Measurements from ENCODE around the gene PCDH15. TPM values are rescaled to one million over a fixed set of nuclear protein-coding genes. Genes with fewer than 3 reads are reported as not detected.

Gene PCDH15
- polyA plus RNA-seq, 1 of the 3 experiments (the other 2 are of a cell fraction): 0.03 TPM

DNA sequence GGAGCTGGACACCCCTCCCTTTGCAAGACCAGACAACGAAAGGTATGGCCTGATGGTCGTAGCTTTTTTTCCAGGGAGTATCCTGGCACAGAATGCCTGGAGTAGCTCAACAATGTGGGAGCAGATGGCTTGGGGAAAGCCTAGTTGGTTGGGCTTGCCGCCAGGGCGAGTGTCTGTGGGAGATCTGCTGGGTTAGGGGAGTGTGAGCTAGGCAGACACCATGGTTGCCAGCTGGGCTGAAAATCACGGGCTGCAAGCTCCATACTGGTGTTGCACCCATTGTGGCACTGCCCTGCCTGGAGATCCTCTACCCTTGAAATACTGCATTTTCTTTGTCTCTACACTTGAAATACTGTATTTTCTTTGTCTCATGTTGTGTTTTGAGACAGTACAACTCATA, 538.3 kb downstream of the PCDH15 start:
- no peaks in the 10 kb centered on the region for H3F3A ChIP-seq (replicated peaks; ENCODE audit: insufficient read depth)
- no peaks in the 10 kb centered on the region for H4K20me1 ChIP-seq (ENCODE audit: insufficient read depth)
- no peak for DNase-seq
- no peak overlapping the region for H3K4me3 ChIP-seq (ENCODE audit: low read depth in 2 of 2, low read length in 1 of 2)
- WGBS (ENCODE audit: low lambda C conversion rate): 34% methylated on average over 5 of the region's 5 CpGs
- TF ChIP-seq YY1 (IDR thresholded peaks at IDR 0.05; ENCODE audit: low read depth) (no peak), POLR2AphosphoS5 (IDR thresholded peaks at IDR 0.05; ENCODE audit: low read depth, low read length) (no peak), MXI1 (IDR thresholded peaks at IDR 0.05; ENCODE audit: low read depth, low read length) (no peak), RXRA (IDR thresholded peaks at IDR 0.05; ENCODE audit: borderline replicate concordance, low read depth) (no peak), MEF2A (IDR thresholded peaks at IDR 0.05; ENCODE audit: borderline replicate concordance, low read depth) (no peak), FOXM1 (IDR thresholded peaks at IDR 0.05; ENCODE audit: low read depth) (no peak), GABPA (IDR thresholded peaks at IDR 0.05; ENCODE audit: low read depth) (no peak), TEAD4 (IDR thresholded peaks at IDR 0.05; ENCODE audit: borderline replicate concordance, insufficient read depth) (no peak), EZH2phosphoT487 (IDR thresholded peaks at IDR 0.05; ENCODE audit: borderline replicate concordance, low read depth) (no peak), RFX5 (IDR thresholded peaks at IDR 0.05; ENCODE audit: low read length) (no peak), RCOR1 (IDR thresholded peaks at IDR 0.05; ENCODE audit: low read length) (no peak), EP300 (IDR thresholded peaks at IDR 0.05; ENCODE audit: borderline replicate concordance in 1 of 2, low read depth in 1 of 2, low read length in 1 of 2) (no peak), TAF1 (IDR thresholded peaks at IDR 0.05; ENCODE audit: borderline replicate concordance, low read depth, low read length) (no peak)
- TF ChIP-seq, protein P1, sequence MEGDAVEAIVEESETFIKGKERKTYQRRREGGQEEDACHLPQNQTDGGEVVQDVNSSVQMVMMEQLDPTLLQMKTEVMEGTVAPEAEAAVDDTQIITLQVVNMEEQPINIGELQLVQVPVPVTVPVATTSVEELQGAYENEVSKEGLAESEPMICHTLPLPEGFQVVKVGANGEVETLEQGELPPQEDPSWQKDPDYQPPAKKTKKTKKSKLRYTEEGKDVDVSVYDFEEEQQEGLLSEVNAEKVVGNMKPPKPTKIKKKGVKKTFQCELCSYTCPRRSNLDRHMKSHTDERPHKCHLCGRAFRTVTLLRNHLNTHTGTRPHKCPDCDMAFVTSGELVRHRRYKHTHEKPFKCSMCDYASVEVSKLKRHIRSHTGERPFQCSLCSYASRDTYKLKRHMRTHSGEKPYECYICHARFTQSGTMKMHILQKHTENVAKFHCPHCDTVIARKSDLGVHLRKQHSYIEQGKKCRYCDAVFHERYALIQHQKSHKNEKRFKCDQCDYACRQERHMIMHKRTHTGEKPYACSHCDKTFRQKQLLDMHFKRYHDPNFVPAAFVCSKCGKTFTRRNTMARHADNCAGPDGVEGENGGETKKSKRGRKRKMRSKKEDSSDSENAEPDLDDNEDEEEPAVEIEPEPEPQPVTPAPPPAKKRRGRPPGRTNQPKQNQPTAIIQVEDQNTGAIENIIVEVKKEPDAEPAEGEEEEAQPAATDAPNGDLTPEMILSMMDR (IDR thresholded peaks at IDR 0.05): no peak
- TF ChIP-seq, protein P2, sequence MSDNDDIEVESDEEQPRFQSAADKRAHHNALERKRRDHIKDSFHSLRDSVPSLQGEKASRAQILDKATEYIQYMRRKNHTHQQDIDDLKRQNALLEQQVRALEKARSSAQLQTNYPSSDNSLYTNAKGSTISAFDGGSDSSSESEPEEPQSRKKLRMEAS (IDR thresholded peaks at IDR 0.05; ENCODE audit: low read depth): no peak
- TF ChIP-seq, protein P3, sequence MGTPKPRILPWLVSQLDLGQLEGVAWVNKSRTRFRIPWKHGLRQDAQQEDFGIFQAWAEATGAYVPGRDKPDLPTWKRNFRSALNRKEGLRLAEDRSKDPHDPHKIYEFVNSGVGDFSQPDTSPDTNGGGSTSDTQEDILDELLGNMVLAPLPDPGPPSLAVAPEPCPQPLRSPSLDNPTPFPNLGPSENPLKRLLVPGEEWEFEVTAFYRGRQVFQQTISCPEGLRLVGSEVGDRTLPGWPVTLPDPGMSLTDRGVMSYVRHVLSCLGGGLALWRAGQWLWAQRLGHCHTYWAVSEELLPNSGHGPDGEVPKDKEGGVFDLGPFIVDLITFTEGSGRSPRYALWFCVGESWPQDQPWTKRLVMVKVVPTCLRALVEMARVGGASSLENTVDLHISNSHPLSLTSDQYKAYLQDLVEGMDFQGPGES (IDR thresholded peaks at IDR 0.05; ENCODE audit: low read depth, low read length): no peak
- TF ChIP-seq, protein P4, sequence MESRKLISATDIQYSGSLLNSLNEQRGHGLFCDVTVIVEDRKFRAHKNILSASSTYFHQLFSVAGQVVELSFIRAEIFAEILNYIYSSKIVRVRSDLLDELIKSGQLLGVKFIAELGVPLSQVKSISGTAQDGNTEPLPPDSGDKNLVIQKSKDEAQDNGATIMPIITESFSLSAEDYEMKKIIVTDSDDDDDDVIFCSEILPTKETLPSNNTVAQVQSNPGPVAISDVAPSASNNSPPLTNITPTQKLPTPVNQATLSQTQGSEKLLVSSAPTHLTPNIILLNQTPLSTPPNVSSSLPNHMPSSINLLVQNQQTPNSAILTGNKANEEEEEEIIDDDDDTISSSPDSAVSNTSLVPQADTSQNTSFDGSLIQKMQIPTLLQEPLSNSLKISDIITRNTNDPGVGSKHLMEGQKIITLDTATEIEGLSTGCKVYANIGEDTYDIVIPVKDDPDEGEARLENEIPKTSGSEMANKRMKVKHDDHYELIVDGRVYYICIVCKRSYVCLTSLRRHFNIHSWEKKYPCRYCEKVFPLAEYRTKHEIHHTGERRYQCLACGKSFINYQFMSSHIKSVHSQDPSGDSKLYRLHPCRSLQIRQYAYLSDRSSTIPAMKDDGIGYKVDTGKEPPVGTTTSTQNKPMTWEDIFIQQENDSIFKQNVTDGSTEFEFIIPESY (IDR thresholded peaks at IDR 0.05; ENCODE audit: borderline replicate concordance, low read depth): no peak
- TF ChIP-seq, protein P5, sequence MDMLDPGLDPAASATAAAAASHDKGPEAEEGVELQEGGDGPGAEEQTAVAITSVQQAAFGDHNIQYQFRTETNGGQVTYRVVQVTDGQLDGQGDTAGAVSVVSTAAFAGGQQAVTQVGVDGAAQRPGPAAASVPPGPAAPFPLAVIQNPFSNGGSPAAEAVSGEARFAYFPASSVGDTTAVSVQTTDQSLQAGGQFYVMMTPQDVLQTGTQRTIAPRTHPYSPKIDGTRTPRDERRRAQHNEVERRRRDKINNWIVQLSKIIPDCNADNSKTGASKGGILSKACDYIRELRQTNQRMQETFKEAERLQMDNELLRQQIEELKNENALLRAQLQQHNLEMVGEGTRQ (IDR thresholded peaks at IDR 0.05; ENCODE audit: borderline replicate concordance, low read depth, low read length): no peak
- no peak overlapping the region for H3K4me2 ChIP-seq
- no peaks in the 10 kb centered on the region for H3K9me2 ChIP-seq
- no peaks in the 10 kb centered on the region; the same call in 1 of the 2 replicates for H3K9me3 ChIP-seq
- no peaks in the 10 kb centered on the region for H3K79me2 ChIP-seq (ENCODE audit: insufficient read depth)
- CTCF ChIA-PET: no interaction called here
- no peak overlapping the region for H3K9ac ChIP-seq
- H2AFZ ChIP-seq (ENCODE audit: low read depth): no peak overlapping the region
- no peaks in the 10 kb centered on the region for H3K27me3 ChIP-seq (ENCODE audit: insufficient read depth)
- no peaks in the 10 kb centered on the region for H3K4me1 ChIP-seq (ENCODE audit: control insufficient read depth in 1 of 2, insufficient read depth in 2 of 2, low read depth in 1 of 2, low read length in 1 of 2)
- no peaks in the 10 kb centered on the region for H3K36me3 ChIP-seq (replicated peaks in 1 of 2; ENCODE audit: control insufficient read depth in 1 of 2, insufficient read depth in 2 of 2, low read length in 1 of 2)
- POLR2A ChIA-PET: no interaction called here
- no peak overlapping the region for H3K27ac ChIP-seq (ENCODE audit: low read depth in 2 of 2, low read length in 1 of 2)
